H1 (cell line): ENCODE data around the gene DNAH12. TPM values are rescaled to one million over a fixed set of nuclear protein-coding genes. Genes with fewer than 3 reads are reported as not detected.

Experiments used
- CBX8 ChIP-seq: fragments of 300-800, 300-1000 bp; sonication (generic); IDR thresholded peaks from 2 replicates; pipeline ENCODE4 v1.7.1; 2016; ENCODE audit warnings: low read depth, low read length, borderline replicate concordance
- polyA plus RNA-seq, 7 experiments: library from polyadenylated mRNA; depleted of rRNA in 3 of 7; stranded (reverse) in 5 of 7; unstranded in 2 of 7; fragments of >200 nt in 5 of 7; fragments of 200-250 nt in 2 of 7; gene quantifications; 1 replicate in 5 of 7; 2 replicates in 1 of 7; 4 replicates in 1 of 7; pipeline versions ENCODE4 v1.2.1 to v1.2.3, GENCODE V29; 2011 to 2013; ENCODE audit warnings: missing spikeins in 2 of 7, mixed read lengths in 2 of 7
- total RNA-seq: library from RNA; stranded (reverse); fragmentation: NEBNext Ultra II Directional; extraction: Animal tissue kit (Norgen Biotek cat#: 25700); gene quantifications from 2 replicates; pipeline ENCODE4 v1.2.1, GENCODE V29; 2021

The DNAH12 gene
- total and polyA plus RNA-seq, 2 of the 8 experiments (the other 6 are each of a cell fraction or from before 2014, with no cell fraction given) = not detected

DNA sequence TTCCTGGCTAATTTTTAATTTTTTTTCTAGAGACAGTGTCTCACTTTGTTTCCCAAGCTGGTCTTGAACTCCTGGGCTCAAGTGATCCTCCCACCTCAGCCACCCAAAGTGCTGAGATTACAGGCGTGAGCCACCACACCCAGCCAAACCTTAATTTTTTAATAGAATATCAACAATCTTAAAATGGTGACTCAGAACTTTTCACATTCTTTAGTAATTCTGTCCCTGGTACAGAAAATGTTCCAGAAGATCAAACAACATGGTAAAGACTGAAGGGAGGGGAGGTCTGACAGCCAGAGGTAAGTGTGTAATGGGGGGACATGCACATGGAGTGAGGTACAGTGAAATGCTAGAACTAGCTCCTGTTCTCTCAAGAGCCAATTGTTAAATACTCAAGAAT is 38.2 kb downstream of the DNAH12 start (continued):
- TF ChIP-seq CBX8 = no peak
